HCT116 (cell line): ENCODE measurements around the gene ELAVL1. TPM values are rescaled to one million over a fixed set of nuclear protein-coding genes. Genes with fewer than 3 reads are reported as not detected.
"Not testable (repeated sequence)": the region's sequence is repeated elsewhere in the genome, so short reads cannot be mapped to it uniquely, and the experiment has no call there.

Experiments used
- ATAC-seq: fragments of 200-7000 bp; cut with Tn5 transposase; 2 replicates; pipeline ENCODE4 v1.9.1; 2020; ENCODE audit warnings: mild to moderate bottlenecking, moderate library complexity
- BruUV-seq: library from RNA; stranded (reverse); fragments of 400-500 nt; replicated peaks from 2 replicates; lab custom pipeline; 2021; lab: Mats Ljungman, UMichigan
- CTCF ChIA-PET: fragments of 300-600 bp; sonication (Branson Sonifier 250); formaldehyde crosslinking; loops from one replicate; lab custom pipeline; 2021; ENCODE audit warnings: antibody characterized with exemption; lab: Charles Lee
- POLR2A ChIA-PET: fragments of 300-600, 350-600 bp; sonication (Branson Sonifier 250); formaldehyde crosslinking; loops from one replicate; lab custom pipeline; 2021; ENCODE audit warnings: antibody characterized with exemption; lab: Charles Lee
- RAD21 ChIA-PET, 2 experiments: fragments of 300-600 bp; sonication (Branson Sonifier 250); formaldehyde crosslinking; loops; one replicate each; lab custom pipeline; 2023; ENCODE audit warnings: low total read pairs in 2 of 2; ENCODE audit not compliant: uncharacterized antibody in 2 of 2, unreplicated experiment in 2 of 2, low non-redundant PET in 1 of 2; lab: Charles Lee
- DNase-seq: peaks from one replicate; pipeline ENCODE4 v3.0.0-alpha.2; 2010; ENCODE audit warnings: low read depth, low spot score
- H2AFZ ChIP-seq: fragments of 200-600 bp; shearing (Covaris generic), sonication (generic); 2 replicates; pipeline ENCODE4 v1.6.1; 2017; ENCODE audit warnings: low read depth, mixed run types, mixed read lengths, antibody characterized with exemption, low read length; ENCODE audit not compliant: poor library complexity, severe bottlenecking
- H3K27ac ChIP-seq: 2 replicates; pipeline ENCODE4 v1.5.1; 2012; ENCODE audit warnings: low read depth, low read length
- H3K27me3 ChIP-seq: fragments of 200-600 bp; sonication (generic); 2 replicates; pipeline ENCODE4 v1.6.1; 2016; ENCODE audit warnings: mixed run types, low read length, mixed read lengths; ENCODE audit not compliant: insufficient read depth
- H3K36me3 ChIP-seq, 2 experiments: fragments of 200-500 bp in 1 of 2; fragments of 200-600 bp in 1 of 2; sonication (Bioruptor generic) in 1 of 2; sonication (generic) in 1 of 2; 2 replicates each; pipeline versions ENCODE4 v1.5.1 to v1.6.1; 2014 to 2016; ENCODE audit warnings: low read length in 2 of 2, inconsistent platforms in 1 of 2, mixed read lengths in 1 of 2, mixed run types in 1 of 2; ENCODE audit not compliant: insufficient read depth in 2 of 2, control insufficient read depth in 1 of 2
- H3K4me1 ChIP-seq, 2 experiments: fragments of 200-600 bp in 1 of 2; sonication (generic) in 1 of 2; 2 replicates each; pipeline versions ENCODE4 v1.5.1 to v1.6.1; 2012 to 2017; ENCODE audit warnings: low read length in 2 of 2, inconsistent platforms in 1 of 2, mild to moderate bottlenecking in 1 of 2, mixed read lengths in 1 of 2, mixed run types in 1 of 2, moderate library complexity in 1 of 2; ENCODE audit not compliant: insufficient read depth in 2 of 2, control insufficient read depth in 1 of 2
- H3K4me2 ChIP-seq: fragments of 200-600 bp; sonication (generic); 2 replicates; pipeline ENCODE4 v1.6.1; 2017; ENCODE audit warnings: mixed run types, low read length, mixed read lengths
- H3K4me3 ChIP-seq, 2 experiments: fragments of 200-600 bp in 1 of 2; sonication (generic) in 1 of 2; replicated peaks in 1 of 2; 2 replicates each; pipeline ENCODE4 v1.5.1; 2011 to 2016; ENCODE audit warnings: low read length in 2 of 2, control low read depth in 1 of 2, low read depth in 1 of 2, mild to moderate bottlenecking in 1 of 2, mixed read lengths in 1 of 2, mixed run types in 1 of 2
- H3K79me2 ChIP-seq: fragments of 200-600 bp; sonication (generic); 2 replicates; pipeline ENCODE4 v1.6.1; 2017; ENCODE audit warnings: mild to moderate bottlenecking, mixed run types, low read length, moderate library complexity, mixed read lengths; ENCODE audit not compliant: insufficient read depth
- H3K9ac ChIP-seq: fragments of 200-600 bp; sonication (generic); 2 replicates; pipeline ENCODE4 v1.6.1; 2016; ENCODE audit warnings: low read length, mixed read lengths
- H3K9me2 ChIP-seq: fragments of 200-600 bp; sonication (generic), shearing (Covaris generic); 2 replicates; pipeline ENCODE4 v1.6.1; 2017; ENCODE audit warnings: mixed run types, mild to moderate bottlenecking, moderate library complexity; ENCODE audit not compliant: insufficient read depth
- H3K9me3 ChIP-seq, 2 experiments: fragments of 200-500 bp in 1 of 2; fragments of 200-600 bp in 1 of 2; sonication (Bioruptor generic) in 1 of 2; sonication (generic) in 1 of 2; 2 replicates each; pipeline ENCODE4 v1.6.1; 2014 to 2017; ENCODE audit warnings: low read length in 2 of 2, mixed read lengths in 2 of 2, inconsistent platforms in 1 of 2, low read depth in 1 of 2, mild to moderate bottlenecking in 1 of 2, mixed run types in 1 of 2, moderate library complexity in 1 of 2; ENCODE audit not compliant: control insufficient read depth in 1 of 2, insufficient read depth in 1 of 2
- H4K20me1 ChIP-seq: fragments of 200-600 bp; sonication (generic), shearing (Covaris generic); 2 replicates; pipeline ENCODE4 v1.6.1; 2017; ENCODE audit warnings: mixed run types, mild to moderate bottlenecking, moderate library complexity; ENCODE audit not compliant: insufficient read depth
- SP1 ChIP-seq: IDR thresholded peaks from 2 replicates; pipeline ENCODE4 v1.6.1; 2012; ENCODE audit warnings: low read depth
- intact Hi-C: fragments of 100-400 bp; cut with micrococcal nuclease; formaldehyde crosslinking; loops from 2 replicates; pipeline ENCODE4 v1.10.0; 2022
- total RNA-seq: library from RNA; stranded (reverse); gene quantifications from one replicate; pipeline ENCODE4 v1.2.1, GENCODE V29; 2021; ENCODE audit not compliant: unreplicated experiment
- TF ChIP-seq, protein P1 (sequence below): IDR thresholded peaks from 2 replicates; pipeline ENCODE4 v1.6.1; 2012

ELAVL1 gene
- total RNA-seq, 1 experiment from 2014 or later = 134 TPM

DNA sequence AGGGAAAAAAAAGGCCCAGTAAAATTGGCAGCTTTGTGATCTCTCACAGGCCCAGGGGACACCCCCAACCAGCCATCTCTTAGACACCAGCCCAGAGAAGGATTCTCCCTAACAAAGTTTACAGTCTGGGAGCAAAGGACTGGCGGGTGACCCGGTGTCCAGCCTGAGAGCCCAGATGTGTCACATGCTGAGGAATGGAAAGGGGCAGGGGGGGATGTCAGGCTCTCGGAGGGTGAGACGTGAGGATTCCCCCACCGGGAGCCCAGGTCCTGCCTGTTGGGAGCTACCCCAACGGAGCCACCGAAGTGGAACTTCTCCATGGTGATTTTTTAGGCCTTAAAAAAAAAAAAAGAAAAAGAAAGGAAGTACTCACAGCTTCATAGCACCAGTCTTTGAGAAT lies 74.7 kb downstream of the ELAVL1 start:
- no peak for ATAC-seq
- Histone ChIP-seq H3K4me2 (no peak overlapping the region), H3K9me3 (no peaks in the 10 kb centered on the region), H3K4me1 (peaks cover 22 to 40% of the 10 kb centered on the region in 2 experiments), H3K27ac (peak overlapping the region; percentile 40), H3K4me3 (no peak overlapping the region), H3K9ac (no peak overlapping the region), H3K27me3 (no peaks in the 10 kb centered on the region), H3K36me3 (peaks cover 24 to 32% of the 10 kb centered on the region in 2 experiments), H3K9me2 (no peaks in the 10 kb centered on the region), H2AFZ (no peak overlapping the region), H3K79me2 (no peaks in the 10 kb centered on the region), H4K20me1 (no peaks in the 10 kb centered on the region)
- TF ChIP-seq SP1 = no peak
- TF ChIP-seq, protein P1, sequence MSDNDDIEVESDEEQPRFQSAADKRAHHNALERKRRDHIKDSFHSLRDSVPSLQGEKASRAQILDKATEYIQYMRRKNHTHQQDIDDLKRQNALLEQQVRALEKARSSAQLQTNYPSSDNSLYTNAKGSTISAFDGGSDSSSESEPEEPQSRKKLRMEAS = no peak
- ChIA-PET POLR2A (interaction anchor here (2.5 to 3.4 kb wide), 2 partner anchors 10 to 13 kb away, joined by 17 read pairs; partner anchors contain the start of genes SNAPC2 and TIMM44), CTCF (interaction anchor here (0.8 to 2.4 kb wide), 5 partner anchors 10 to 228 kb away, joined by 3 to 14 read pairs (median 4); partner anchors contain the start of genes SNAPC2 and TIMM44), RAD21 (no interaction called here)
- no TSS peak for BruUV-seq
- DNase-seq = no peak
- intact Hi-C loops = no loop called here

DNA sequence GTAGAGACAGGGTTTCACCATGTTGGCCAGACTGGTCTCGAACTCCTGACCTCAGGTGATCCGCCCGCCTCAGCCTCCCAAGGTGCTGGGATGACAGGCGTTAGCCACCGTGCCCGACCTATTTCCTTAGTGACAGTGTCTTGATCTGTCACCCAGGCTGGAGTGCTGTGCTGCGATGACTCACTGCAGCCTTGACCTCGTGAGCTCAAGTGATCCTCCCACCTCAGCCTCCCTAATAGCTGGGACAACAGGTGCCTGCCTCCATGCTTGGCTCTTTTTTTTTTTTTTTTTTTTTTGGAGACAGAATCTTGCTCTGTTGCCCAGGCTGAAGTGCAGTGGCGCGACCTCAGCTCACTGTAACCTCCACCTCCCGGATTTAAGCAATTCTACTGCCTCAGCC lies 75.4 kb downstream of the ELAVL1 start:
- BruUV-seq, RAD21 ChIA-PET, H3K27me3 ChIP-seq, H2AFZ ChIP-seq, H4K20me1 ChIP-seq, DNase-seq, ATAC-seq, H3K9me3 ChIP-seq, intact Hi-C loops, H3K9me2 ChIP-seq, H3K4me3 ChIP-seq, H3K9ac ChIP-seq, H3K79me2 ChIP-seq: not testable (repeated sequence)
- CTCF ChIA-PET = interaction anchor here (0.8 to 2.4 kb wide), 6 partner anchors 10 to 229 kb away, joined by 3 to 14 read pairs (median 4); partner anchors contain the start of genes SNAPC2 and TIMM44
- H3K36me3 ChIP-seq = peaks cover 19 to 27% of the 10 kb centered on the region in 2 experiments
- H3K4me2 ChIP-seq = peak overlapping the region; percentile 55
- H3K27ac ChIP-seq = peak overlapping the region; percentile 40; the same call in 1 of the 2 replicates
- POLR2A ChIA-PET = interaction anchor here (0.7 to 3.4 kb wide), 3 partner anchors 9 to 75 kb away, joined by 3 to 17 read pairs (median 17); partner anchors contain the start of genes ELAVL1, SNAPC2 and TIMM44
- H3K4me1 ChIP-seq = peaks cover 22 to 47% of the 10 kb centered on the region in 2 experiments
